ENCODE data around the gene DAG1. TPM values are rescaled to one million over a fixed set of nuclear protein-coding genes. Genes with fewer than 3 reads are reported as not detected.

DAG1 gene
- total RNA-seq, 2 experiments from 2014 or later = 10.8 to 14.4 TPM

DNA sequence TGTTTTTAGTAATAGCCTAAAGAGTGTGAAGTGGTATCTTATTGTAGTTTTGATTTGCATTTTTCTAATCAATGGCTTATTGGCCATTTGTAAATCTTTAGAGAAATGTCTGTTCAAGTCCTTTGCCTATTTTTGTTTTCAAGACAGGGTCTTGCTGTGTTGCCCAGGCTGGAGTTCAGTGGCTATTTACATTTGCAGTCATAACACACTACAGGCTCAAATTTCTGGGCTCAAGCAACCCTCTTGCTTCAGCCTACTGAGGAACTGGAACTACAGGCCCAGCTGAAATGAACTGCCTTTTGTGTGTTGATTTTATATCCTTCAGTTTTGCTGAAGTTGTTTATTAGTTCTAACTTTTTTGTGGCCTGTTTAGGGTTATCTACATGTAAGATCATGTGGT is 112.1 kb downstream of the DAG1 start:
- Mint-ChIP-seq H3K9me3 (no peaks in the 10 kb centered on the region), H3K27me3 (no peaks in the 10 kb centered on the region), H3K4me1 (ENCODE audit: low read depth) (no peaks in the 10 kb centered on the region), H3K4me3 (no peak overlapping the region), H3K36me3 (ENCODE audit: low read depth) (no peaks in the 10 kb centered on the region), H3K27ac (no peak overlapping the region)
- ChIA-PET POLR2A (no interaction called here), CTCF (interaction anchor here (1.1 to 1.7 kb wide), 2 partner anchors 42 to 89 kb away, joined by 3 to 6 read pairs; no protein-coding TSS in a partner anchor)
- no peak for ATAC-seq
- intact Hi-C loops (cut with micrococcal nuclease) = no loop called here
- no peak for DNase-seq
- TF ChIP-seq, protein P1, sequence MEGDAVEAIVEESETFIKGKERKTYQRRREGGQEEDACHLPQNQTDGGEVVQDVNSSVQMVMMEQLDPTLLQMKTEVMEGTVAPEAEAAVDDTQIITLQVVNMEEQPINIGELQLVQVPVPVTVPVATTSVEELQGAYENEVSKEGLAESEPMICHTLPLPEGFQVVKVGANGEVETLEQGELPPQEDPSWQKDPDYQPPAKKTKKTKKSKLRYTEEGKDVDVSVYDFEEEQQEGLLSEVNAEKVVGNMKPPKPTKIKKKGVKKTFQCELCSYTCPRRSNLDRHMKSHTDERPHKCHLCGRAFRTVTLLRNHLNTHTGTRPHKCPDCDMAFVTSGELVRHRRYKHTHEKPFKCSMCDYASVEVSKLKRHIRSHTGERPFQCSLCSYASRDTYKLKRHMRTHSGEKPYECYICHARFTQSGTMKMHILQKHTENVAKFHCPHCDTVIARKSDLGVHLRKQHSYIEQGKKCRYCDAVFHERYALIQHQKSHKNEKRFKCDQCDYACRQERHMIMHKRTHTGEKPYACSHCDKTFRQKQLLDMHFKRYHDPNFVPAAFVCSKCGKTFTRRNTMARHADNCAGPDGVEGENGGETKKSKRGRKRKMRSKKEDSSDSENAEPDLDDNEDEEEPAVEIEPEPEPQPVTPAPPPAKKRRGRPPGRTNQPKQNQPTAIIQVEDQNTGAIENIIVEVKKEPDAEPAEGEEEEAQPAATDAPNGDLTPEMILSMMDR (IDR thresholded peaks at IDR 0.05) = no peak

Other genes starting within 250 kb of the DAG1 start
- gene C3orf62, start 193.0 kb upstream of the DAG1 start, total RNA-seq = 1 to 10 TPM; 3.4 to 3.7 TPM
- gene USP4, start 130.2 kb upstream of the DAG1 start, total RNA-seq = 10 to 100 TPM; 62.4 to 67.8 TPM
- gene GPX1, start 111.9 kb upstream of the DAG1 start, total RNA-seq = 100 to 1,000 TPM; 201 to 202 TPM
- 100 to 1,000 TPM; 432 to 437 TPM for gene RHOA, start 58.3 kb upstream of the DAG1 start, total RNA-seq
- 10 to 100 TPM; 10.4 to 12.4 TPM for gene TCTA, start 57.8 kb upstream of the DAG1 start, total RNA-seq
- gene AMT, start 47.8 kb upstream of the DAG1 start, total RNA-seq = 1 to 10 TPM; 2.5 to 4.4 TPM
- 10 to 100 TPM in 1 of 2 experiments, 1 to 10 TPM in 1; 8.6 to 11.1 TPM for gene NICN1, start 40.9 kb upstream of the DAG1 start, total RNA-seq
- under 1 TPM; 0.09 TPM for gene BSN, start 84.2 kb downstream of the DAG1 start, total RNA-seq
- gene APEH, start 204.1 kb downstream of the DAG1 start, total RNA-seq = 100 to 1,000 TPM; 165 to 166 TPM
- 10 to 100 TPM in 1 of 2 experiments, 1 to 10 TPM in 1; 9.6 to 11.8 TPM for gene MST1, start 219.2 kb downstream of the DAG1 start, total RNA-seq
- gene RNF123, start 219.3 kb downstream of the DAG1 start, total RNA-seq = 10 to 100 TPM; 22.0 to 31.7 TPM
- under 1 TPM in 1 of 2 experiments, not detected in 1; 0.23 TPM for gene AMIGO3, start 249.4 kb downstream of the DAG1 start, total RNA-seq

Measured in activated CD8-positive, alpha-beta T cell treated with anti-CD3 and anti-CD28 coated beads for 36 hours (primary cell).